Measurements from ENCODE around the gene NTN5.
A peak's percentile ranks its signal among the peaks of the same experiment; 100 is the strongest.

The NTN5 gene

DNA sequence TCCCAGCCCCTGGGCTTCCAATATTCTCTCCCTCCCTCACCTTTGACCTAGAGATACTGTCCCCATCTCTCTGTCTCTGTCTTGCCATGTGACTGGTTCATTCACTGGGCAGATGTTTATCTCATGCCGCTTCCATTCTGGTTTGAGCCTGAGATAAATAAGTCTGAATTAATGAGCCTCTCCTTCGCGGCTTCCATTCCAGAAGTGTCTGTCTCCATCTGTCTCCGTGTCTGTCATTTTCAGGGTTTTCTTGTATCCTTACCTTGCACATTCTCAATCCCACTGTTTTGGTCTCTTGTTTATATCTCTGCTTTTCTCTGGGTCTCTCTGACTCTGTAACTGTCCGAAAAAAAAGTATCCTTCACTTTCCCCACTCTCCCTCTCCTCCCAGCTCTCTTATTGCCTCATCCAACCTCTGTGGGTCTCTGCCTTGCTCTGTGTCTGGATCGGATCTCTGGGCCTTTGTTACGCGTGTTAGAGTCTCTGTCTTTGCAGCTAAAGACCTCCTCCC, 49.2 kb downstream of the NTN5 start:
- Histone ChIP-seq H3K27me3 (no peaks in the 10 kb centered on the region), H3K4me3 (ENCODE audit: low read depth, low read length) (peak overlapping the region; percentile 41), H3K4me1 (no peaks in the 10 kb centered on the region), H3K9me3 (no peaks in the 10 kb centered on the region), H3K36me3 (peaks cover 2% of the 10 kb centered on the region)
- no peak for DNase-seq
- TF ChIP-seq CTCF (IDR thresholded peaks at IDR 0.05; ENCODE audit: low read depth, low read length) = no peak

- Histone ChIP-seq H3K9me3 (no peaks in the 10 kb centered on the region), H3K36me3 (peaks cover 38% of the 10 kb centered on the region), H3K4me1 (peaks cover 10% of the 10 kb centered on the region; the same call in 1 of the 2 replicates), H3K4me3 (ENCODE audit: low read depth, low read length) (peak overlapping the region; percentile 100), H3K27me3 (no peaks in the 10 kb centered on the region)
- no peak for TF ChIP-seq CTCF (IDR thresholded peaks at IDR 0.05; ENCODE audit: low read depth, low read length)
- DNase-seq = no peak
Measured at GRCh38 chr19:48619692-48620585, 52.9 kb downstream of the NTN5 start.

DNA sequence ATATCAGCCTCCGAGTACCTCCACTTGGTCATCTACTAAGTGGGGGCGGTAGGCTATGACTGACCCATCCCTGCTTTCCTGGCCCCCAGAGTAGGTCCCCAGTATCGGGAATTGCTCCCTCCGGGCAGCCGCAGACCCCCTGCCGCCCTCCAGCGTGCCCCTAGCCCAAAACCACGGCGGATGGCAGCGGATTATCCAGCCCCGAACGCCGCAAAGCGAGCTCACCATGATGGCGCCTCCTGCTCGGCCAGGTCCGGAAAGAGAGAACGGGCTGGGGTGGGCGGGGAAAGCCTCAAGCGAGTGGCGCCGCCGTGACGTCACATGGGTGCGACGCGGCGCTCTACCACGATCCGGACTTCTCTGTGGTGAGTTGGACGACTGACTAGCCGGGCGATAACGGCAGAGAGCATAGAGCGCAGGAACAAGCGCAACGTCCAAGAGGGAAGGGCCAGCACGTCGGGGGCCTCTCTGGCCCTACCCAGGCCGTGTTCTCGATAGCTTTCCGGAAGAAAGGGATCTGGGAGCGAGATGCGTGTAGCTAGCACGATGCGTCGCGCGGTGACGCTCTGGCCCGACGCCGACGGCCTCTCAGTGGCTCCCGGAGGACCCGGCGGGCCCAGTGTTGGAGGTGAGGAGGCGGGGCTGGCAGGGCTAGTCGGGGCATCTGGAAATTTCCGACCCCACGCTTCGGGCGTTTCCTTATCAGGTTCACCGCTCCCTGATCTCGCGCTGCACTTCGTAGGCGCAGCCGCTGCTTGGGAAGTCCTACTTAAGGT, 53.7 kb downstream of the NTN5 start, which contains the start of the genes RPL18 and SPHK2:
Gene RPL18 (minus strand): TSS at position 263 of the 776 bp plus-strand sequence. CDS start 35 bp downstream, at position 228.
Gene SPHK2 (plus strand): TSS at position 591 of the 776 bp plus-strand sequence. CDS start 1,009 bp downstream, outside the sequence.
- TF ChIP-seq CTCF (IDR thresholded peaks at IDR 0.05; ENCODE audit: low read depth, low read length) = no peak
- peaks cover 19% of the 10 kb centered on the region for H3K4me1 ChIP-seq
- H3K4me3 ChIP-seq (ENCODE audit: low read depth, low read length) = peak within 1 kb of the TSS; percentile 100
- no peaks in the 10 kb centered on the region for H3K9me3 ChIP-seq
- H3K27me3 ChIP-seq = no peaks in the 10 kb centered on the region
- H3K36me3 ChIP-seq = peaks cover 47% of the 10 kb centered on the region
- DNase-seq = peak; percentile 99

GRCh38 chr19:48618278-48618915, 54.4 kb downstream of the NTN5 start:
- DNase-seq = no peak
- Histone ChIP-seq H3K36me3 (peaks cover 47% of the 10 kb centered on the region), H3K4me1 (peaks cover 25% of the 10 kb centered on the region), H3K27me3 (no peaks in the 10 kb centered on the region), H3K9me3 (no peaks in the 10 kb centered on the region), H3K4me3 (ENCODE audit: low read depth, low read length) (peak overlapping the region; percentile 100)
- TF ChIP-seq CTCF (IDR thresholded peaks at IDR 0.05; ENCODE audit: low read depth, low read length) = no peak

- H3K4me1 ChIP-seq = peaks cover 25% of the 10 kb centered on the region
- no peaks in the 10 kb centered on the region for H3K27me3 ChIP-seq
- no peak for DNase-seq
- no peaks in the 10 kb centered on the region for H3K9me3 ChIP-seq
- no peak for TF ChIP-seq CTCF (IDR thresholded peaks at IDR 0.05; ENCODE audit: low read depth, low read length)
- peaks cover 47% of the 10 kb centered on the region for H3K36me3 ChIP-seq
- peak overlapping the region; percentile 100 for H3K4me3 ChIP-seq (ENCODE audit: low read depth, low read length)
Measured at GRCh38 chr19:48617146-48617937, 55.5 kb downstream of the NTN5 start.

Measured in BE2C (cell line).